H1 (cell line): ENCODE data around the gene MPEG1. TPM values are rescaled to one million over a fixed set of nuclear protein-coding genes. Genes with fewer than 3 reads are reported as not detected.

Experiments
- BCL11A ChIP-seq, 2 experiments: IDR thresholded peaks; one replicate each; pipeline ENCODE4 v1.6.1; 2011; ENCODE audit warnings: low read depth in 2 of 2, low read length in 2 of 2, mild to moderate bottlenecking in 2 of 2
- BRCA1 ChIP-seq: IDR thresholded peaks from 2 replicates; pipeline ENCODE4 v1.6.1; 2012; ENCODE audit warnings: low read depth, low read length, improper control_type of control experiment
- CBX5 ChIP-seq: fragments of 300-800, 300-1000 bp; sonication (generic); IDR thresholded peaks from 2 replicates; pipeline ENCODE4 v1.7.1; 2016; ENCODE audit warnings: antibody characterized with exemption, low read length, low read depth
- CREB1 ChIP-seq: IDR thresholded peaks from 2 replicates; pipeline ENCODE4 v1.6.1; 2012; ENCODE audit warnings: inconsistent platforms
- EZH2 ChIP-seq: fragments of 200-600 bp; sonication (generic); IDR thresholded peaks from 2 replicates; pipeline ENCODE4 v1.7.1; 2012; ENCODE audit warnings: low read depth, mild to moderate bottlenecking, moderate library complexity, low read length, inconsistent platforms; ENCODE audit not compliant: severe bottlenecking
- GTF2F1 ChIP-seq: IDR thresholded peaks from 2 replicates; pipeline ENCODE4 v1.6.1; 2012; ENCODE audit warnings: low read depth, low read length, improper control_type of control experiment, borderline replicate concordance
- JUND ChIP-seq: IDR thresholded peaks from 2 replicates; pipeline ENCODE4 v1.6.1; 2011; ENCODE audit warnings: mild to moderate bottlenecking, improper control_type of control experiment, low read length
- KDM5A ChIP-seq: fragments of 200-600 bp; IDR thresholded peaks from 2 replicates; pipeline ENCODE4 v1.7.1; 2012; ENCODE audit warnings: mild to moderate bottlenecking, low read length, inconsistent platforms, mixed read lengths
- POLR2A ChIP-seq, 2 experiments: IDR thresholded peaks; 1 replicate in 1 of 2; 2 replicates in 1 of 2; pipeline ENCODE4 v1.6.1; 2011; ENCODE audit warnings: low read depth in 2 of 2, low read length in 2 of 2, mild to moderate bottlenecking in 2 of 2; ENCODE audit errors: control extremely low read depth in 1 of 2
- POU5F1 ChIP-seq: IDR thresholded peaks from 2 replicates; pipeline ENCODE4 v1.6.1; 2011; ENCODE audit warnings: low read depth, mild to moderate bottlenecking, low read length, moderate library complexity
- RAD21 ChIP-seq, 2 experiments: IDR thresholded peaks in 1 of 2; conservative IDR thresholded peaks in 1 of 2; 2 replicates each; pipeline ENCODE4 v1.6.1; 2011; ENCODE audit warnings: low read depth in 2 of 2, low read length in 2 of 2, improper control_type of control experiment in 1 of 2, inconsistent platforms in 1 of 2, mild to moderate bottlenecking in 1 of 2, moderate library complexity in 1 of 2
- RBBP5 ChIP-seq: IDR thresholded peaks from 2 replicates; pipeline ENCODE4 v1.7.1; 2012; ENCODE audit warnings: low read depth, mild to moderate bottlenecking, inconsistent platforms, low read length, moderate library complexity, borderline replicate concordance
- SAP30 ChIP-seq: fragments of 300-600 bp; sonication (generic); IDR thresholded peaks from 2 replicates; pipeline ENCODE4 v1.7.1; 2012; ENCODE audit warnings: low read length, moderate library complexity, mild to moderate bottlenecking, inconsistent platforms; ENCODE audit not compliant: insufficient read depth, insufficient replicate concordance
- SP2 ChIP-seq: IDR thresholded peaks from 2 replicates; pipeline ENCODE4 v1.6.1; 2012; ENCODE audit warnings: mild to moderate bottlenecking, low read length, inconsistent platforms
- SP4 ChIP-seq: IDR thresholded peaks from 2 replicates; pipeline ENCODE4 v1.6.1; 2012; ENCODE audit warnings: low read length, inconsistent platforms
- SRF ChIP-seq: IDR thresholded peaks from 2 replicates; pipeline ENCODE4 v1.6.1; 2011; ENCODE audit warnings: mild to moderate bottlenecking, low read depth, low read length, moderate library complexity
- TCF12 ChIP-seq: IDR thresholded peaks from 2 replicates; pipeline ENCODE4 v1.6.1; 2011; ENCODE audit warnings: low read depth, mild to moderate bottlenecking, low read length
- ZNF274 ChIP-seq: IDR thresholded peaks from 2 replicates; pipeline ENCODE4 v1.7.0; 2012; ENCODE audit warnings: low read length, borderline replicate concordance; ENCODE audit errors: extremely low read depth
- polyA plus RNA-seq, 7 experiments: library from polyadenylated mRNA; depleted of rRNA in 3 of 7; stranded (reverse) in 5 of 7; unstranded in 2 of 7; fragments of >200 nt in 5 of 7; fragments of 200-250 nt in 2 of 7; gene quantifications; 1 replicate in 5 of 7; 2 replicates in 1 of 7; 4 replicates in 1 of 7; pipeline versions ENCODE4 v1.2.1 to v1.2.3, GENCODE V29; 2011 to 2013; ENCODE audit warnings: missing spikeins in 2 of 7, mixed read lengths in 2 of 7
- total RNA-seq: library from RNA; stranded (reverse); fragmentation: NEBNext Ultra II Directional; extraction: Animal tissue kit (Norgen Biotek cat#: 25700); gene quantifications from 2 replicates; pipeline ENCODE4 v1.2.1, GENCODE V29; 2021
- TF ChIP-seq, protein P1 (sequence below), 3 experiments: IDR thresholded peaks; 1 replicate in 2 of 3; 2 replicates in 1 of 3; pipeline versions ENCODE4 v1.5.1 to v1.6.1; 2011; ENCODE audit warnings: low read length in 3 of 3, mild to moderate bottlenecking in 3 of 3, inconsistent platforms in 2 of 3, low read depth in 1 of 3, moderate library complexity in 1 of 3; ENCODE audit not compliant: insufficient read depth in 1 of 3; ENCODE audit errors: control extremely low read depth in 1 of 3
- TF ChIP-seq, protein P2 (sequence below): IDR thresholded peaks from 2 replicates; pipeline ENCODE4 v1.6.1; 2012; ENCODE audit warnings: low read length, inconsistent platforms

Gene MPEG1
- total and polyA plus RNA-seq, 2 of the 8 experiments (the other 6 are each of a cell fraction or from before 2014, with no cell fraction given) = not detected

DNA sequence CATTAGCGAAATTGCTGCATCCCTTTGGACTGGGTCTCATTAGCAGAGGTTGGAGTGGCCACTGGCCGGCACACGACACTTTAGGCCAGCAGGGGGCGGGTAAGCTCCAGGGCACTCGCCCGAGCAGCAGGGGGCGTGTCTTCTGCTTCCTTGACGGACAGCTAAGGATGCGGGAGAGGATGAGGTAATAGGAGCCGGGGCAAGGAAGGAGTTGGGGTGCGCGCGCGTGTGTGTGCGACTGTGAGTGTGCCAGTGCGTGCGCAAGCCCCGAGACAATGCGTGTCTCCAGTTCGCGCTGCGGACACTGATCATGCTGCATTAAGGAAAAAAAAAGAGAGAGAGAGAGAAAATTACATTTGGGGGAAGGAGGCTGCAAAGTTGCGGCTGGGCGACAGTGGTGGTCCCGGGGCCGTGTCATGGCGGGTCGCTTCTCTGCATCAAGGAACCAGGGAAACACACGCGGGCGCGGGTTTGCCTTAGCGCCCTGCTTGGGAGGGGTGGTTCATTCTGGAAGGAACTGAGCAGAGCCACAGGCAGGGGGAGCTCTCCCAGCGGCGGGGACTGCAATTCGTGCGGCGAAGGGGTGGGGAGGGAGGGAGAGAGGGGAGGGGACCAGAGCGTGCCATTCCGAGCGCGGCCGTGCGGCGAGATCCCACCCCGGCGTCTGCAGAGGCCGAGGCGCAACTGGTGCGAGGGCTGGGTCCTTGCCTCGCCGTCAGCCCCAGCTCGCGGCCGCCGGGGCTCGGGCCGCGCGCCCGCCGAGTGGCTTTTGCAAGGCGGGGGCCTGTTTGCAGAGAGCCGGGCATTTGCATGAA is 41.0 kb downstream of the MPEG1 start, which contains the start of gene DTX4 (continued):
- TF ChIP-seq TCF12 (no peak), ZNF274 (no peak), KDM5A (no peak), SP4 (no peak), EZH2 (no peak), POU5F1 (no peak), SAP30 (peak; percentile 73), BCL11A (IDR thresholded peaks at IDR 0.05; ENCODE audit: low read depth in 2 of 2, low read length in 2 of 2) (no peak), POLR2A (IDR thresholded peaks at IDR 0.05; ENCODE audit: control extremely low read depth in 1 of 2, low read depth in 2 of 2, low read length in 2 of 2) (peak; percentile 63 to 72), GTF2F1 (no peak), SRF (no peak), RBBP5 (peak; percentile 84; the same call in 1 of the 2 replicates), CBX5 (no peak), JUND (peak; percentile 69; the same call in 1 of the 2 replicates), CREB1 (0 out of 2 replicates have a peak, but pooled peaks have one; percentile 41), BRCA1 (no peak), SP2 (no peak), RAD21 (IDR thresholded peaks at IDR 0.05 in 1 of 2, conservative IDR thresholded peaks at IDR 0.05 in 1 of 2; ENCODE audit: low read depth in 2 of 2, low read length in 2 of 2) (peak; percentile 91 to 93)
- TF ChIP-seq, protein P1, sequence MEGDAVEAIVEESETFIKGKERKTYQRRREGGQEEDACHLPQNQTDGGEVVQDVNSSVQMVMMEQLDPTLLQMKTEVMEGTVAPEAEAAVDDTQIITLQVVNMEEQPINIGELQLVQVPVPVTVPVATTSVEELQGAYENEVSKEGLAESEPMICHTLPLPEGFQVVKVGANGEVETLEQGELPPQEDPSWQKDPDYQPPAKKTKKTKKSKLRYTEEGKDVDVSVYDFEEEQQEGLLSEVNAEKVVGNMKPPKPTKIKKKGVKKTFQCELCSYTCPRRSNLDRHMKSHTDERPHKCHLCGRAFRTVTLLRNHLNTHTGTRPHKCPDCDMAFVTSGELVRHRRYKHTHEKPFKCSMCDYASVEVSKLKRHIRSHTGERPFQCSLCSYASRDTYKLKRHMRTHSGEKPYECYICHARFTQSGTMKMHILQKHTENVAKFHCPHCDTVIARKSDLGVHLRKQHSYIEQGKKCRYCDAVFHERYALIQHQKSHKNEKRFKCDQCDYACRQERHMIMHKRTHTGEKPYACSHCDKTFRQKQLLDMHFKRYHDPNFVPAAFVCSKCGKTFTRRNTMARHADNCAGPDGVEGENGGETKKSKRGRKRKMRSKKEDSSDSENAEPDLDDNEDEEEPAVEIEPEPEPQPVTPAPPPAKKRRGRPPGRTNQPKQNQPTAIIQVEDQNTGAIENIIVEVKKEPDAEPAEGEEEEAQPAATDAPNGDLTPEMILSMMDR (IDR thresholded peaks at IDR 0.05; ENCODE audit: control extremely low read depth in 1 of 3, insufficient read depth in 1 of 3, low read depth in 1 of 3, low read length in 3 of 3) = peak; percentile 90 to 98 (median 95)
- TF ChIP-seq, protein P2, sequence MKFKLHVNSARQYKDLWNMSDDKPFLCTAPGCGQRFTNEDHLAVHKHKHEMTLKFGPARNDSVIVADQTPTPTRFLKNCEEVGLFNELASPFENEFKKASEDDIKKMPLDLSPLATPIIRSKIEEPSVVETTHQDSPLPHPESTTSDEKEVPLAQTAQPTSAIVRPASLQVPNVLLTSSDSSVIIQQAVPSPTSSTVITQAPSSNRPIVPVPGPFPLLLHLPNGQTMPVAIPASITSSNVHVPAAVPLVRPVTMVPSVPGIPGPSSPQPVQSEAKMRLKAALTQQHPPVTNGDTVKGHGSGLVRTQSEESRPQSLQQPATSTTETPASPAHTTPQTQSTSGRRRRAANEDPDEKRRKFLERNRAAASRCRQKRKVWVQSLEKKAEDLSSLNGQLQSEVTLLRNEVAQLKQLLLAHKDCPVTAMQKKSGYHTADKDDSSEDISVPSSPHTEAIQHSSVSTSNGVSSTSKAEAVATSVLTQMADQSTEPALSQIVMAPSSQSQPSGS = no peak; the same call in none of the 2 replicates
